Glutamatergic neuron (in vitro differentiated cells): Measurements from ENCODE around the gene DUSP2. TPM values are rescaled to one million over a fixed set of nuclear protein-coding genes. Genes with fewer than 3 reads are reported as not detected.
A peak's percentile ranks its signal among the peaks of the same experiment; 100 is the strongest.
"Not testable (repeated sequence)": the region's sequence is repeated elsewhere in the genome, so short reads cannot be mapped to it uniquely, and the experiment has no call there.

Source experiments
- DNase-seq: peaks from one replicate; pipeline ENCODE4 v3.0.0; 2022
- H3K27ac Mint-ChIP-seq: one replicate; pipeline ENCODE4 v1.8.0; 2020; ENCODE audit warnings: mild to moderate bottlenecking, mixed read lengths, inconsistent platforms; ENCODE audit not compliant: unreplicated experiment
- H3K27me3 Mint-ChIP-seq: one replicate; pipeline ENCODE4 v1.8.0; 2020; ENCODE audit warnings: mild to moderate bottlenecking, moderate library complexity, mixed read lengths, inconsistent platforms; ENCODE audit not compliant: unreplicated experiment
- H3K36me3 Mint-ChIP-seq: one replicate; pipeline ENCODE4 v1.8.0; 2020; ENCODE audit warnings: mild to moderate bottlenecking, mixed read lengths, inconsistent platforms; ENCODE audit not compliant: unreplicated experiment
- H3K4me1 Mint-ChIP-seq: one replicate; pipeline ENCODE4 v1.8.0; 2020; ENCODE audit warnings: mild to moderate bottlenecking, low read depth, mixed read lengths, inconsistent platforms; ENCODE audit not compliant: unreplicated experiment
- H3K4me3 Mint-ChIP-seq: one replicate; pipeline ENCODE4 v1.8.0; 2020; ENCODE audit warnings: mild to moderate bottlenecking, mixed read lengths, inconsistent platforms; ENCODE audit not compliant: unreplicated experiment
- H3K9me3 Mint-ChIP-seq: one replicate; pipeline ENCODE4 v1.8.0; 2020; ENCODE audit warnings: mild to moderate bottlenecking, moderate library complexity, mixed read lengths, inconsistent platforms; ENCODE audit not compliant: unreplicated experiment
- CTCF ChIP-seq: fragments of 200-600 bp; sonication (generic); IDR thresholded peaks from one replicate; pipeline ENCODE4 v1.5.0; 2021; ENCODE audit not compliant: partially characterized antibody, unreplicated experiment
- total RNA-seq: library from RNA; stranded (reverse); fragmentation: NEBNext Ultra II Directional; extraction: Animal tissue kit (Norgen Biotek cat#: 25700); gene quantifications from one replicate; pipeline ENCODE4 v1.2.1, GENCODE V29; 2021; ENCODE audit not compliant: unreplicated experiment

Gene DUSP2
- total RNA-seq, 1 donor from 2014 or later, result 0.34 TPM

DNA sequence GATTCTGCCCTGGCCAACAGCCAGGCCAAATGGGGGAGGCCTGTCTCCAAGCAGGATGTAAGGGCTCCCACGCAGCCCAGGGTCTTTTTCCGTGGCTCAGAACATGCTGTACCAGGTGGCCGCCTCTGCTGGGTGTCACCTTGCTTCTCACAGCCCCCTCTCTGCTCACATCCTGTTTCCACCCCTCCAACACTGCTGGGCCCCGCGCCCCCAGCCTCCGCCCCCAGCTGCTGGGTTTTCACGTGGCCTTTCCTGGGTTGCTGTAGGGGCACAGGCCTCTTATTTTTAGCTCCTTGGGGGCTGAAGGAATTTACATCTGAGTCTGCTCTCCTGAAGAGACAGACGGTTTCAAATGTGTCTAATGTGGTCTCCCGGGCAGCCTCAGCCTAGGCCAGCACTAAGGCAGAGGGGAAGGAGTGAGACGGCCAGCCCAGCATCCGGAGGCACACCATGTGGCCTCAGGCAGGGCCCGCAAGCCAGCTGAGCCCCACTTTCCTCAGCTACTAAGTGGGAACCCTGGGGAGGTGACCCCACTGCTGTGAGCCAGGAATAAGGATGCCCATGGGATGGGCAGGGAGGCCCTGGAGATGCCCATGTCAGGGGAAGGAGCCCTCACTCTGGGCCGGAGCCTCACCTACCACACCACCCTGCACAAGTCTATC, 18.7 kb upstream of the DUSP2 start:
- DNase-seq, result no peak
- TF ChIP-seq CTCF, result no peak
- Mint-ChIP-seq H3K9me3 (peaks cover 4% of the 10 kb centered on the region), H3K27ac (peak overlapping the region; percentile 62), H3K4me1 (peaks cover 9% of the 10 kb centered on the region), H3K36me3 (peaks cover 7% of the 10 kb centered on the region), H3K27me3 (peaks cover 14% of the 10 kb centered on the region), H3K4me3 (no peak overlapping the region)

- Mint-ChIP-seq H3K4me3 (no peak overlapping the region), H3K27ac (peak overlapping the region; percentile 43), H3K9me3 (peaks cover 4% of the 10 kb centered on the region), H3K36me3 (peaks cover 7% of the 10 kb centered on the region), H3K4me1 (peaks cover 9% of the 10 kb centered on the region), H3K27me3 (peaks cover 15% of the 10 kb centered on the region)
- DNase-seq, result no peak
- no peak for TF ChIP-seq CTCF
Observed at GRCh38 chr2:96163415-96163767, 18.2 kb upstream of the DUSP2 start.

DNA sequence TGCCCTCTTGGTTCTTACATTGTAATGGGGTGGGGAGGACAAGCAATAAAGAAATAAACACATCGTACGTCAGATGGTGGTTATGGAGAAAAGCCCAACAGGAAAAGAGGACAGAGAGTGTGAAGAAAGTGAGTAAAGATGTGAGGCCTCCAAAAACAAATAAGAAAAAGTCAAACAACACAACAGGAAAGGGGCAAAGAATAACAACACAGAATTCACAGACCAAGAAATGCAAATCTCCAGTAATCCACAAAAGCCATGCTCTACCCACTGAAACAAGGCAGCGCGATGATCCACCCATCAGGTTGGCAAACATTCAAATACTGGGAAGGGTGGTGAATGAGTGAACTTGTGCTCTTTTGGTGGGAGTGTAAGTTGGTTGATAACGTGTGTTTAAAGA, 16.7 kb upstream of the DUSP2 start:
- TF ChIP-seq CTCF, result no peak
- Mint-ChIP-seq H3K27ac (no peak overlapping the region), H3K27me3 (peaks cover 11% of the 10 kb centered on the region), H3K9me3 (peaks cover 4% of the 10 kb centered on the region), H3K4me1 (peaks cover 8% of the 10 kb centered on the region), H3K4me3 (no peak overlapping the region), H3K36me3 (peaks cover 7% of the 10 kb centered on the region)
- DNase-seq, result no peak

- H3K27ac Mint-ChIP-seq, H3K4me3 Mint-ChIP-seq, H3K36me3 Mint-ChIP-seq, DNase-seq, H3K4me1 Mint-ChIP-seq, H3K9me3 Mint-ChIP-seq: not testable (repeated sequence)
- H3K27me3 Mint-ChIP-seq, result peaks cover 11% of the 10 kb centered on the region
Observed at GRCh38 chr2:96160366-96160765, 15.1 kb upstream of the DUSP2 start.

- H3K36me3 Mint-ChIP-seq, result peaks cover 7% of the 10 kb centered on the region
- H3K9me3 Mint-ChIP-seq, result peaks cover 4% of the 10 kb centered on the region
- TF ChIP-seq CTCF, result no peak
- H3K4me3 Mint-ChIP-seq, result peak overlapping the region; percentile 8
- peaks cover 8% of the 10 kb centered on the region for H3K27me3 Mint-ChIP-seq
- DNase-seq, result no peak
- H3K27ac Mint-ChIP-seq, result no peak overlapping the region
- peaks cover 7% of the 10 kb centered on the region for H3K4me1 Mint-ChIP-seq
Observed at GRCh38 chr2:96159084-96159830, 14.0 kb upstream of the DUSP2 start.
